ENCODE results near the gene ANAPC1.
"Not testable (repeated sequence)": the region's sequence is repeated elsewhere in the genome, so short reads cannot be mapped to it uniquely, and the experiment has no call there.

The ANAPC1 gene

GRCh38 chr2:111884592-111884964 is 585 bp upstream of the ANAPC1 start:
- H3K9me3 Mint-ChIP-seq, result no peaks in the 10 kb centered on the region
- H3K27ac Mint-ChIP-seq, result peak overlapping the region; percentile 89 to 95 (median 91)
- TF ChIP-seq CTCF (IDR thresholded peaks at IDR 0.05; ENCODE audit: unreplicated experiment in 3 of 3), result no peak
- H3K36me3 Mint-ChIP-seq (ENCODE audit: low read depth), result peaks cover 4% of the 10 kb centered on the region
- no peaks in the 10 kb centered on the region for H3K4me1 Mint-ChIP-seq
- H3K4me3 Mint-ChIP-seq, result peak overlapping the region; percentile 91 to 97 (median 94)
- H3K27me3 Mint-ChIP-seq (ENCODE audit: low read depth), result no peaks in the 10 kb centered on the region

GRCh38 chr2:111872806-111873205 is 11.2 kb downstream of the ANAPC1 start:
- not testable (repeated sequence) for H3K27ac Mint-ChIP-seq, H3K4me1 Mint-ChIP-seq

GRCh38 chr2:111865124-111865523 is 18.9 kb downstream of the ANAPC1 start:
- H3K4me3 Mint-ChIP-seq; H3K9me3 Mint-ChIP-seq; H3K27ac Mint-ChIP-seq; H3K27me3 Mint-ChIP-seq (ENCODE audit: low read depth); H3K4me1 Mint-ChIP-seq: not testable (repeated sequence)
- H3K36me3 Mint-ChIP-seq (ENCODE audit: low read depth), result peaks cover 35% of the 10 kb centered on the region

More at GRCh38 chr2:111872806-111873205, 11.2 kb downstream of the ANAPC1 start:
- H3K27me3 Mint-ChIP-seq (ENCODE audit: low read depth); H3K4me3 Mint-ChIP-seq; H3K9me3 Mint-ChIP-seq: not testable (repeated sequence)
- H3K36me3 Mint-ChIP-seq (ENCODE audit: low read depth), result peaks cover 38% of the 10 kb centered on the region

- H3K9me3 Mint-ChIP-seq; H3K4me3 Mint-ChIP-seq; H3K27ac Mint-ChIP-seq; H3K4me1 Mint-ChIP-seq; H3K27me3 Mint-ChIP-seq (ENCODE audit: low read depth): not testable (repeated sequence)
- peaks cover 37% of the 10 kb centered on the region for H3K36me3 Mint-ChIP-seq (ENCODE audit: low read depth)
Measured at GRCh38 chr2:111860005-111860404, 24.0 kb downstream of the ANAPC1 start.

- not testable (repeated sequence) for H3K4me1 Mint-ChIP-seq, H3K27ac Mint-ChIP-seq
Measured at GRCh38 chr2:111852544-111852943, 31.4 kb downstream of the ANAPC1 start.

GRCh38 chr2:111850646-111851045 is 33.3 kb downstream of the ANAPC1 start:
- not testable (repeated sequence) for H3K4me3 Mint-ChIP-seq; H3K4me1 Mint-ChIP-seq; H3K27me3 Mint-ChIP-seq (ENCODE audit: low read depth); H3K9me3 Mint-ChIP-seq; H3K27ac Mint-ChIP-seq
- peaks cover 35% of the 10 kb centered on the region for H3K36me3 Mint-ChIP-seq (ENCODE audit: low read depth)
- TF ChIP-seq CTCF (IDR thresholded peaks at IDR 0.05; ENCODE audit: unreplicated experiment in 3 of 3), result peak; percentile 43 to 46 (median 46)

More at GRCh38 chr2:111852544-111852943, 31.4 kb downstream of the ANAPC1 start:
- H3K36me3 Mint-ChIP-seq (ENCODE audit: low read depth), result peaks cover 39% of the 10 kb centered on the region
- not testable (repeated sequence) for H3K9me3 Mint-ChIP-seq; H3K27me3 Mint-ChIP-seq (ENCODE audit: low read depth); H3K4me3 Mint-ChIP-seq

GRCh38 chr2:111839625-111840282 is 44.2 kb downstream of the ANAPC1 start:
- not testable (repeated sequence) for H3K27me3 Mint-ChIP-seq (ENCODE audit: low read depth)

DNA sequence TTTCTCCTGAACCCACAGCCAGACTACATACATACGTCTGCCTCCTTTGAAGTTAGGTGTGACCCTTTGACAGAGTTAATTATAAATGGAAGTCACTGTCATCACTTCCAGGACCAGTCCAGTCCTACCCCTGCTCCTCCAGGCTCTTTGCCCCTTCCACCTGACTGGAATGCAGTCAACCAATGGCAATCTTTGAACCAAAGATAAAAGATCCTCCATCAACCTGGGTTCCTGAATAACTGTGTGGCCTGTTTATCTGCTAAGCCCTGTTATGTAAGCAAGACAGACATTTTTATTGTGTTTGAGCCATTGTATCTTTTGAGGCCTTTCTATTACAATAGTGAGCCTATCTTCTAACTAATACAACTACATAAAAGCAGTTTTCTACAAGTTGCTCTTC is 45.0 kb downstream of the ANAPC1 start:
- Mint-ChIP-seq H3K4me1 (peaks cover 16% of the 10 kb centered on the region), H3K36me3 (ENCODE audit: low read depth) (peaks cover 37% of the 10 kb centered on the region), H3K27ac (peak overlapping the region; percentile 32 to 85 (median 76))
- H3K9me3 Mint-ChIP-seq; H3K27me3 Mint-ChIP-seq (ENCODE audit: low read depth); H3K4me3 Mint-ChIP-seq: not testable (repeated sequence)

More at GRCh38 chr2:111839625-111840282, 44.2 kb downstream of the ANAPC1 start:
- Mint-ChIP-seq H3K27ac (peak overlapping the region; percentile 32 to 85 (median 76)), H3K36me3 (ENCODE audit: low read depth) (peaks cover 29% of the 10 kb centered on the region), H3K4me1 (peaks cover 16% of the 10 kb centered on the region)
- not testable (repeated sequence) for H3K4me3 Mint-ChIP-seq, H3K9me3 Mint-ChIP-seq

DNA sequence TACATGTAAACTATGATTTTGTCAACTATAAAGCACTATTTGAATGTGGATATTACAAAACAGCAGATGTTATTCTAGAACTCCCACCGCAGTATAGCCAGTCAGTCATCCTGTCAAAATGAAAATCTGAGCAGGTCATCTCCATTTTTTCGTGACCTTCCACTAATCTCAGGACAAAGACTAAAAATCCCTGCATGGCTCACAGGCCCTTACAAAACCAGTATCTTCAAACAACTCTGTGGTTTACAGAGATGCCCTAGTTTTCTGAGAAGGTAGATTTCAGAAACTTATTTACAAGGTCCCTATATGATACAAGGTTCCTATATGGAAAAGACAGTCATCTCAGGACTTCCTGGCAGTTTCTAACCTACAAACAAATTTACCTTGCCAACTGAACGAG is 49.8 kb downstream of the ANAPC1 start:
- H3K27me3 Mint-ChIP-seq (ENCODE audit: low read depth); H3K4me1 Mint-ChIP-seq; H3K9me3 Mint-ChIP-seq; H3K4me3 Mint-ChIP-seq; H3K27ac Mint-ChIP-seq: not testable (repeated sequence)
- peaks cover 43% of the 10 kb centered on the region for H3K36me3 Mint-ChIP-seq (ENCODE audit: low read depth)

- peaks cover 63% of the 10 kb centered on the region for H3K36me3 Mint-ChIP-seq (ENCODE audit: low read depth)
- not testable (repeated sequence) for H3K4me1 Mint-ChIP-seq; H3K27ac Mint-ChIP-seq; H3K9me3 Mint-ChIP-seq; H3K27me3 Mint-ChIP-seq (ENCODE audit: low read depth); H3K4me3 Mint-ChIP-seq
Measured at GRCh38 chr2:111830479-111830878, 53.5 kb downstream of the ANAPC1 start.

DNA sequence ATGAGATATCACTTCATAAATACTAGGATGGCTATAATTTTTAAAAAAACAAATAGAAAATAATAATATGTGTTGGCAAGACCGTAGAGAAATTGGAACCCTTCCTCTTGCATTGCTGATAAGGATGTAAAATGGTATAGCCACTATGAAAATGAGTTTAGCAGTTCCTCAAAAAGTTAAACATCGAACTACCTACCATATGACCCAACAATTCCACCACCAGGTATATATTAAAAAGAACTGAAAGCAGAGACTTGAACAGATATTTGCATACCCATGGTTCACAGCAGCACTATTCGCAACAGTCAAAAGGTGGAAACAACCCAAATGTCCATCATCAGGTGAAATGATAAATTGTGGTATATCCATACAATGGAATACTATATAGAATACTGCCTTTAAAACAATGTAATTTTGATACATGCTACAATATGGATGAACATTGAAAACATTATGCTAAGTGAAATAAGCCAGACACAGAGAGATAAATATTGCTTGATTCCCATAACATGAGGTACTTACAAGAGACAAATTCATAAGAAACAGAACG is 55.7 kb downstream of the ANAPC1 start:
- not testable (repeated sequence) for H3K27me3 Mint-ChIP-seq (ENCODE audit: low read depth); H3K9me3 Mint-ChIP-seq; H3K4me3 Mint-ChIP-seq; H3K27ac Mint-ChIP-seq; H3K4me1 Mint-ChIP-seq
- H3K36me3 Mint-ChIP-seq (ENCODE audit: low read depth), result peaks cover 58% of the 10 kb centered on the region

GRCh38 chr2:111812970-111813622 is 70.9 kb downstream of the ANAPC1 start:
- not testable (repeated sequence) for H3K27ac Mint-ChIP-seq; H3K4me3 Mint-ChIP-seq; H3K27me3 Mint-ChIP-seq (ENCODE audit: low read depth); H3K36me3 Mint-ChIP-seq (ENCODE audit: low read depth); H3K9me3 Mint-ChIP-seq; H3K4me1 Mint-ChIP-seq

DNA sequence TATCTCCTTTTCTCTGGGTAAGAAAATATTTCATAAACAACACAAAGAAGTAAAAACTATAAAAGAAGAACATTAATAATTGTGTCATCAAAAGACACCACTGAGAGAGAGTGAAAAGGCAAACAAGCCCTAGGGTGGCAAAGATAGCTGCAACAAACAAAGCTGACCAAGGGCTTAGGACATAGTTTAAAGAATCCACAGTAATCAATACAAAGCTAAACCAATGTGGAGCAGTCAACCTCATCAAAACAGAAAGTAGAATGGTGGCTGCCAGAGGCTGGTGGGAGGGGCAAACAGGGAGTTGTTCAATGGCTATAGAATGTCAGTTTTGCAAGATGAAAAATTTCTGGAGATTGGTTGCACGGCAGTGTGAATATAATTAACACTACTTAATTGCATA is 93.4 kb downstream of the ANAPC1 start:
- H3K9me3 Mint-ChIP-seq; H3K4me3 Mint-ChIP-seq; H3K27me3 Mint-ChIP-seq (ENCODE audit: low read depth); H3K36me3 Mint-ChIP-seq (ENCODE audit: low read depth); H3K27ac Mint-ChIP-seq; H3K4me1 Mint-ChIP-seq: not testable (repeated sequence)
